Keratinocyte (primary cell): ENCODE measurements around the gene TOMT. TPM values are rescaled to one million over a fixed set of nuclear protein-coding genes. Genes with fewer than 3 reads are reported as not detected.

Experiments
- DNase-seq: peaks from one replicate; pipeline ENCODE4 v3.0.0-alpha.2; 2011; ENCODE audit warnings: low read depth, missing footprints, low spot score
- FAIRE-seq: peaks from 2 replicates; lab custom pipeline; 2011; peaks lifted over from hg19 to GRCh38; lab: Jason Lieb, UNC
- H2AFZ ChIP-seq: 2 replicates; pipeline ENCODE4 v1.6.0; 2012; ENCODE audit warnings: low read length, control low read depth, inconsistent platforms; ENCODE audit not compliant: control insufficient read depth
- H3K27ac ChIP-seq: 2 replicates; pipeline ENCODE4 v1.5.1; 2011; ENCODE audit warnings: low read length; ENCODE audit not compliant: control insufficient read depth, insufficient read depth
- H3K27me3 ChIP-seq: 3 replicates; pipeline ENCODE4 v1.6.0; 2011; ENCODE audit warnings: low read length; ENCODE audit not compliant: control insufficient read depth, insufficient read depth; ENCODE audit errors: extremely low read depth
- H3K36me3 ChIP-seq, 2 experiments: 2 replicates in 1 of 2; 3 replicates in 1 of 2; pipeline ENCODE4 v1.5.1; 2011; ENCODE audit warnings: low read length in 2 of 2, mild to moderate bottlenecking in 1 of 2; ENCODE audit not compliant: control insufficient read depth in 2 of 2, insufficient read depth in 2 of 2; ENCODE audit errors: extremely low read depth in 1 of 2
- H3K4me1 ChIP-seq: 3 replicates; pipeline ENCODE4 v1.5.1; 2011; ENCODE audit warnings: low read length; ENCODE audit not compliant: control insufficient read depth, insufficient read depth; ENCODE audit errors: extremely low read depth
- H3K4me2 ChIP-seq: 3 replicates; pipeline ENCODE4 v1.6.0; 2011; ENCODE audit warnings: low read depth, low read length; ENCODE audit not compliant: control insufficient read depth, insufficient read depth; ENCODE audit errors: extremely low read depth
- H3K4me3 ChIP-seq, 3 experiments: fragments of 200-600 bp in 1 of 3; sonication (generic) in 1 of 3; 2 replicates in 2 of 3; 3 replicates in 1 of 3; pipeline ENCODE4 v1.5.1; 2011 to 2016; ENCODE audit warnings: low read length in 3 of 3, mild to moderate bottlenecking in 3 of 3, control low read depth in 2 of 3, inconsistent platforms in 1 of 3, low read depth in 1 of 3, mixed read lengths in 1 of 3, mixed run types in 1 of 3, moderate library complexity in 1 of 3; ENCODE audit not compliant: control insufficient read depth in 2 of 3, insufficient read depth in 2 of 3; ENCODE audit errors: extremely low read depth in 1 of 3
- H3K79me2 ChIP-seq: 2 replicates; pipeline ENCODE4 v1.6.0; 2012; ENCODE audit warnings: low read length; ENCODE audit not compliant: control insufficient read depth, insufficient read depth
- H3K9ac ChIP-seq: 3 replicates; pipeline ENCODE4 v1.6.0; 2011; ENCODE audit warnings: low read length; ENCODE audit not compliant: control insufficient read depth, insufficient read depth; ENCODE audit errors: extremely low read depth
- H3K9me1 ChIP-seq: 3 replicates; pipeline ENCODE4 v1.6.0; 2011; ENCODE audit warnings: low read length; ENCODE audit not compliant: control insufficient read depth, insufficient read depth; ENCODE audit errors: extremely low read depth
- H3K9me3 ChIP-seq: 2 replicates; pipeline ENCODE4 v1.5.1; 2012; ENCODE audit warnings: low read depth, low read length; ENCODE audit not compliant: control insufficient read depth
- H4K20me1 ChIP-seq: 3 replicates; pipeline ENCODE4 v1.6.0; 2011; ENCODE audit warnings: low read length; ENCODE audit not compliant: control insufficient read depth, insufficient read depth; ENCODE audit errors: extremely low read depth
- CTCF ChIP-seq, 3 experiments: IDR thresholded peaks in 1 of 3; conservative IDR thresholded peaks in 1 of 3; optimal IDR thresholded peaks in 1 of 3; 2 replicates in 2 of 3; 3 replicates in 1 of 3; pipeline versions ENCODE3 to v1.5.1; 2011; ENCODE audit warnings: low read length in 3 of 3, mild to moderate bottlenecking in 3 of 3, moderate library complexity in 2 of 3, control low read depth in 1 of 3, inconsistent platforms in 1 of 3; ENCODE audit not compliant: insufficient read depth in 2 of 3; ENCODE audit errors: extremely low read depth in 1 of 3
- EZH2 ChIP-seq: IDR thresholded peaks from one replicate; pipeline ENCODE4 v1.6.1; 2012; ENCODE audit warnings: inconsistent platforms, mild to moderate bottlenecking, low read length, moderate library complexity
- dilution Hi-C: fragments of 300-500 bp; cut with MboI; formaldehyde crosslinking; loops from one replicate; pipeline ENCODE4 v1.7.0; 2020; ENCODE audit warnings: low sequenced_read_pairs; ENCODE audit not compliant: extremely low pct_ligation_motif_present
- polyA plus RNA-seq, 5 experiments: library from polyadenylated mRNA; depleted of rRNA in 3 of 5; stranded (reverse) in 3 of 5; stranded (forward) in 1 of 5; unstranded in 1 of 5; fragments of >200 nt; gene quantifications; 1 replicate in 1 of 5; 2 replicates in 3 of 5; 3 replicates in 1 of 5; pipeline versions ENCODE4 v1.2.1 to v1.2.3, GENCODE V29; 2011 to 2012; ENCODE audit warnings: missing spikeins in 2 of 5, low read depth in 1 of 5, low replicate concordance in 1 of 5

The TOMT gene
- polyA plus RNA-seq, 1 donor (not counting 4 experiments of a cell fraction or from before 2014, with no cell fraction given) = not detected

GRCh38 chr11:72061739-72062396, 43.9 kb upstream of the TOMT start:
- no peak for DNase-seq
- H2AFZ ChIP-seq = no peak overlapping the region
- H3K9ac ChIP-seq = no peak overlapping the region
- FAIRE-seq = no peak
- no peaks in the 10 kb centered on the region for H3K27me3 ChIP-seq
- H3K36me3 ChIP-seq = peaks cover 4 to 9% of the 10 kb centered on the region in 2 experiments
- no peaks in the 10 kb centered on the region for H3K9me3 ChIP-seq
- TF ChIP-seq EZH2 (no peak), CTCF (optimal IDR thresholded peaks at IDR 0.05 in 1 of 3, IDR thresholded peaks at IDR 0.05 in 1 of 3, conservative IDR thresholded peaks at IDR 0.05 in 1 of 3; ENCODE audit: extremely low read depth in 1 of 3, insufficient read depth in 2 of 3, low read length in 3 of 3) (no peak)
- peaks cover 39% of the 10 kb centered on the region for H3K79me2 ChIP-seq
- dilution Hi-C loops = no loop called here
- no peak overlapping the region for H3K4me2 ChIP-seq
- H3K4me3 ChIP-seq = no peak overlapping the region
- peaks cover 18% of the 10 kb centered on the region for H3K4me1 ChIP-seq
- H3K9me1 ChIP-seq = peaks cover 2% of the 10 kb centered on the region
- no peak overlapping the region for H3K27ac ChIP-seq
- H4K20me1 ChIP-seq = no peaks in the 10 kb centered on the region

- dilution Hi-C loops = no loop called here
- Histone ChIP-seq H3K36me3 (peaks cover 4 to 8% of the 10 kb centered on the region in 2 experiments), H3K27ac (no peak overlapping the region), H4K20me1 (no peaks in the 10 kb centered on the region), H2AFZ (no peak overlapping the region), H3K79me2 (peaks cover 59% of the 10 kb centered on the region), H3K9me1 (no peaks in the 10 kb centered on the region), H3K9me3 (no peaks in the 10 kb centered on the region), H3K4me1 (peaks cover 27% of the 10 kb centered on the region), H3K9ac (no peak overlapping the region), H3K27me3 (no peaks in the 10 kb centered on the region), H3K4me2 (no peak overlapping the region), H3K4me3 (no peak overlapping the region)
- DNase-seq (no peak), FAIRE-seq (no peak)
- TF ChIP-seq CTCF (optimal IDR thresholded peaks at IDR 0.05 in 1 of 3, IDR thresholded peaks at IDR 0.05 in 1 of 3, conservative IDR thresholded peaks at IDR 0.05 in 1 of 3; ENCODE audit: extremely low read depth in 1 of 3, insufficient read depth in 2 of 3, low read length in 3 of 3) (no peak), EZH2 (no peak)
Observed at GRCh38 chr11:72066855-72067254, 38.9 kb upstream of the TOMT start.
